Fibroblast of lung (primary cell): Measurements from ENCODE around the gene TRPT1. TPM values are rescaled to one million over a fixed set of nuclear protein-coding genes. Genes with fewer than 3 reads are reported as not detected.

Experiments
- DNase-seq, 2 donors: peaks; one replicate each; pipeline versions ENCODE4 v3.0.0 to v3.0.0-alpha.2; 2010; ENCODE audit warnings: low read depth in 2 of 2
- H2AFZ ChIP-seq: 2 replicates; pipeline ENCODE4 v1.5.1; 2012; ENCODE audit warnings: low read length, control low read depth, inconsistent platforms
- H3K27ac ChIP-seq: 2 replicates; pipeline ENCODE4 v1.5.1; 2011; ENCODE audit warnings: low read length, control low read depth; ENCODE audit not compliant: insufficient read depth
- H3K27me3 ChIP-seq: 2 replicates; pipeline ENCODE4 v1.5.1; 2011; ENCODE audit warnings: mild to moderate bottlenecking, low read length; ENCODE audit not compliant: control insufficient read depth, insufficient read depth
- H3K36me3 ChIP-seq: 2 replicates; pipeline ENCODE4 v1.5.1; 2011; ENCODE audit warnings: low read length; ENCODE audit not compliant: control insufficient read depth, insufficient read depth
- H3K4me1 ChIP-seq: 2 replicates; pipeline ENCODE4 v1.5.1; 2011; ENCODE audit warnings: low read length; ENCODE audit not compliant: control insufficient read depth, insufficient read depth; ENCODE audit errors: extremely low read depth
- H3K4me2 ChIP-seq: 2 replicates; pipeline ENCODE4 v1.5.1; 2011; ENCODE audit warnings: low read length, control low read depth; ENCODE audit not compliant: insufficient read depth; ENCODE audit errors: extremely low read depth
- H3K4me3 ChIP-seq, 4 experiments: fragments of 200-600 bp in 1 of 4; sonication (generic) in 1 of 4; replicated peaks in 1 of 4; 2 replicates each; pipeline ENCODE4 v1.5.1; 2011 to 2016; ENCODE audit warnings: low read length in 4 of 4, low read depth in 3 of 4, mild to moderate bottlenecking in 3 of 4, control low read depth in 2 of 4, inconsistent platforms in 1 of 4, mixed read lengths in 1 of 4; ENCODE audit not compliant: insufficient read depth in 1 of 4; ENCODE audit errors: control extremely low read depth in 1 of 4
- H3K79me2 ChIP-seq: 2 replicates; pipeline ENCODE4 v1.5.1; 2012; ENCODE audit warnings: mild to moderate bottlenecking, low read length, inconsistent platforms; ENCODE audit not compliant: control insufficient read depth, insufficient read depth
- H3K9ac ChIP-seq: 2 replicates; pipeline ENCODE4 v1.5.1; 2011; ENCODE audit warnings: mild to moderate bottlenecking, low read length, control low read depth; ENCODE audit not compliant: insufficient read depth
- H3K9me3 ChIP-seq: 2 replicates; pipeline ENCODE4 v1.5.1; 2012; ENCODE audit warnings: low read depth, low read length; ENCODE audit not compliant: control insufficient read depth, insufficient read depth
- H4K20me1 ChIP-seq: 2 replicates; pipeline ENCODE4 v1.5.1; 2011; ENCODE audit warnings: low read length; ENCODE audit not compliant: control insufficient read depth, insufficient read depth; ENCODE audit errors: extremely low read depth
- EZH2 ChIP-seq: IDR thresholded peaks from 2 replicates; pipeline ENCODE4 v1.5.1; 2012; ENCODE audit warnings: low read length, control low read depth, mild to moderate bottlenecking; ENCODE audit errors: missing control alignments
- polyA plus RNA-seq, 2 donors: library from polyadenylated mRNA; depleted of rRNA in 1 of 2; stranded (reverse) in 1 of 2; unstranded in 1 of 2; fragments of >200 nt; gene quantifications; 2 replicates each; pipeline ENCODE4 v1.2.1, GENCODE V29; 2011 to 2012; ENCODE audit warnings: missing spikeins in 1 of 2
- total RNA-seq: library from RNA; depleted of rRNA; stranded (reverse); fragments of >200 nt; gene quantifications from 2 replicates; pipeline ENCODE4 v1.2.1, GENCODE V29; 2014
- TF ChIP-seq, protein P1 (sequence below), 2 donors: IDR thresholded peaks in 1 of 2; conservative IDR thresholded peaks in 1 of 2; 1 replicate in 1 of 2; 2 replicates in 1 of 2; pipeline ENCODE4 v1.5.1; 2011 to 2012; ENCODE audit warnings: low read length in 2 of 2, control low read depth in 1 of 2, inconsistent platforms in 1 of 2, low read depth in 1 of 2, mild to moderate bottlenecking in 1 of 2

Gene TRPT1
- total and polyA plus RNA-seq, 2 donors (not counting 1 experiment from before 2014, with no cell fraction given): 20.5 to 41.5 TPM

- no peaks in the 10 kb centered on the region for H3K27me3 ChIP-seq
- H2AFZ ChIP-seq: no peak overlapping the region
- no peak overlapping the region for H3K4me2 ChIP-seq
- DNase-seq: no peak
- peaks cover 10% of the 10 kb centered on the region for H3K4me1 ChIP-seq
- H3K27ac ChIP-seq: no peak overlapping the region
- H3K9ac ChIP-seq: no peak overlapping the region
- H4K20me1 ChIP-seq: no peaks in the 10 kb centered on the region
- TF ChIP-seq, protein P1, sequence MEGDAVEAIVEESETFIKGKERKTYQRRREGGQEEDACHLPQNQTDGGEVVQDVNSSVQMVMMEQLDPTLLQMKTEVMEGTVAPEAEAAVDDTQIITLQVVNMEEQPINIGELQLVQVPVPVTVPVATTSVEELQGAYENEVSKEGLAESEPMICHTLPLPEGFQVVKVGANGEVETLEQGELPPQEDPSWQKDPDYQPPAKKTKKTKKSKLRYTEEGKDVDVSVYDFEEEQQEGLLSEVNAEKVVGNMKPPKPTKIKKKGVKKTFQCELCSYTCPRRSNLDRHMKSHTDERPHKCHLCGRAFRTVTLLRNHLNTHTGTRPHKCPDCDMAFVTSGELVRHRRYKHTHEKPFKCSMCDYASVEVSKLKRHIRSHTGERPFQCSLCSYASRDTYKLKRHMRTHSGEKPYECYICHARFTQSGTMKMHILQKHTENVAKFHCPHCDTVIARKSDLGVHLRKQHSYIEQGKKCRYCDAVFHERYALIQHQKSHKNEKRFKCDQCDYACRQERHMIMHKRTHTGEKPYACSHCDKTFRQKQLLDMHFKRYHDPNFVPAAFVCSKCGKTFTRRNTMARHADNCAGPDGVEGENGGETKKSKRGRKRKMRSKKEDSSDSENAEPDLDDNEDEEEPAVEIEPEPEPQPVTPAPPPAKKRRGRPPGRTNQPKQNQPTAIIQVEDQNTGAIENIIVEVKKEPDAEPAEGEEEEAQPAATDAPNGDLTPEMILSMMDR (conservative IDR thresholded peaks at IDR 0.05 in 1 of 2, IDR thresholded peaks at IDR 0.05 in 1 of 2; ENCODE audit: low read depth in 1 of 2, low read length in 2 of 2): no peak
- no peak for TF ChIP-seq EZH2
- H3K36me3 ChIP-seq: peaks cover 3% of the 10 kb centered on the region
- H3K9me3 ChIP-seq: no peaks in the 10 kb centered on the region
- peaks cover 39% of the 10 kb centered on the region for H3K79me2 ChIP-seq
- H3K4me3 ChIP-seq: no peak overlapping the region
Observed at GRCh38 chr11:64249563-64250414, 23.8 kb upstream of the TRPT1 start.

GRCh38 chr11:64249038-64249437, 23.1 kb upstream of the TRPT1 start:
- H3K27me3 ChIP-seq: no peaks in the 10 kb centered on the region
- H3K27ac ChIP-seq: no peak overlapping the region
- H4K20me1 ChIP-seq: no peaks in the 10 kb centered on the region
- H3K79me2 ChIP-seq: peaks cover 46% of the 10 kb centered on the region
- no peaks in the 10 kb centered on the region for H3K9me3 ChIP-seq
- H2AFZ ChIP-seq: no peak overlapping the region
- no peak overlapping the region for H3K4me3 ChIP-seq
- no peak for TF ChIP-seq EZH2
- TF ChIP-seq, protein P1 (conservative IDR thresholded peaks at IDR 0.05 in 1 of 2, IDR thresholded peaks at IDR 0.05 in 1 of 2; ENCODE audit: low read depth in 1 of 2, low read length in 2 of 2): no peak
- H3K4me2 ChIP-seq: no peak overlapping the region
- H3K36me3 ChIP-seq: peaks cover 1% of the 10 kb centered on the region
- no peak for DNase-seq
- H3K9ac ChIP-seq: no peak overlapping the region
- H3K4me1 ChIP-seq: peaks cover 13% of the 10 kb centered on the region

- Histone ChIP-seq H3K4me1 (peaks cover 16% of the 10 kb centered on the region), H3K4me2 (no peak overlapping the region), H2AFZ (no peak overlapping the region), H3K79me2 (peaks cover 44% of the 10 kb centered on the region), H4K20me1 (no peaks in the 10 kb centered on the region), H3K4me3 (no peak overlapping the region), H3K36me3 (peaks cover 1% of the 10 kb centered on the region), H3K27ac (no peak overlapping the region), H3K9ac (no peak overlapping the region), H3K9me3 (no peaks in the 10 kb centered on the region), H3K27me3 (no peaks in the 10 kb centered on the region)
- TF ChIP-seq EZH2: no peak
- TF ChIP-seq, protein P1 (conservative IDR thresholded peaks at IDR 0.05 in 1 of 2, IDR thresholded peaks at IDR 0.05 in 1 of 2; ENCODE audit: low read depth in 1 of 2, low read length in 2 of 2): no peak
- DNase-seq: no peak
Observed at GRCh38 chr11:64248578-64248977, 22.6 kb upstream of the TRPT1 start.
